Measurements from ENCODE around the gene PIP4P1.
"Not testable (repeated sequence)": the region's sequence is repeated elsewhere in the genome, so short reads cannot be mapped to it uniquely, and the experiment has no call there.

The PIP4P1 gene

GRCh38 chr14:20461225-20462141 is at the start of gene PIP4P1:
Gene PIP4P1, minus strand, starts transcription at chr14:20461434. Its CDS starts 109 bp downstream, at chr14:20461325.
- peak; percentile 93 to 97 for DNase-seq (ENCODE audit: low read depth in 1 of 2, low spot score in 1 of 2)

DNA sequence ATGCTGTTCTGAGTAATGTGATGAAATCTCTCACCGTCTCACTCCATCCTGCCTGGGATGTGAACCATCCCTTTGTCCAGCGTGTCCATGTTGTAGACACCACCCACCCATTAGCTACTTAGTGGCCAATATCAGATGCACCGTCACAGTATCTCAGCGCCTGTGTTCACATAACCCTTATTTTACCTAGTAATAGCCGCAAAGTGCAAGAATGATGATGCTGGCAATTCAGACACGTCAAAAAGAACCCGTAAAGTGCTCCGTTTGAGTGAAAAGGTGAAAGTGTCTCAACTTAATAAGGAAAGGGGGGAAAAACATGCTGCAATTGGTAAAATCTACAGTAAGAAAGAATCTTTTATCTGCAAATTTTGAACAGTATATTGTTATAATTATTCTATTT is 47.1 kb upstream of the PIP4P1 start:
- DNase-seq (ENCODE audit: low read depth in 1 of 2, low spot score in 1 of 2) = no peak

- DNase-seq (ENCODE audit: low read depth in 1 of 2, low spot score in 1 of 2) = not testable (repeated sequence)
Measured at GRCh38 chr14:20507537-20507936, 46.3 kb upstream of the PIP4P1 start.

DNA sequence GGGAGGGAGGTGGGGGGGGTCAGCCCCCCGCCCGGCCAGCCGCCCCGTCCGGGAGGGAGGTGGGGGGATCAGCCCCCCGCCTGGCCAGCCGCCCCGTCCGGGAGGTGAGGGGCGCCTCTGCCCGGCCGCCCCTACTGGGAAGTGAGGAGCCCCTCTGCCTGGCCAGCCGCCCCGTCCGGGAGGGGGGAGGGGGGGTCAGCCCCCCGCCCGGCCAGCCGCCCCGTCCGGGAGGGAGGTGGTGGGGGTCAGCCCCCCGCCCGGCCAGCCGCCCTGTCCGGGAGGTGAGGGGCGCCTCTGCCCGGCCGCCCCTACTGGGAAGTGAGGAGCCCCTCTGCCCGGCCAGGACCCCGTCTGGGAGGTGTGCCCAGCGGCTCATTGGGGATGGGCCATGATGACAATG is 45.5 kb upstream of the PIP4P1 start:
- not testable (repeated sequence) for DNase-seq (ENCODE audit: low read depth in 1 of 2, low spot score in 1 of 2)

DNA sequence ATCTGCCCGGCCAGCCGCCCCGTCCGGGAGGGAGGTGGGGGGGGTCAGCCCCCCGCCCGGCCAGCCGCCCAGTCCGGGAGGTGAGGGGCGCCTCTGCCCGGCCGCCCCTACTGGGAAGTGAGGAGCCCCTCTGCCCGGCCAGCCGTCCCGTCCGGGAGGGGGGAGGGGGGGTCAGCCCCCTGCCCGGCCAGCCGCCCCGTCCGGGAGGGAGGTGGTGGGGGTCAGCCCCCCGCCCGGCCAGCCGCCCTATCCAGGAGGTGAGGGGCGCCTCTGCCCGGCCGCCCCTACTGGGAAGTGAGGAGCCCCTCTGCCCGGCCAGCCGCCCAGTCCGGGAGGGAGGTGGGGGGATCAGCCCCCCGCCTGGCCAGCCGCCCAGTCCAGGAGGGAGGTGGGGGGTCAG is 45.0 kb upstream of the PIP4P1 start:
- DNase-seq (ENCODE audit: low read depth in 1 of 2, low spot score in 1 of 2) = not testable (repeated sequence)

DNA sequence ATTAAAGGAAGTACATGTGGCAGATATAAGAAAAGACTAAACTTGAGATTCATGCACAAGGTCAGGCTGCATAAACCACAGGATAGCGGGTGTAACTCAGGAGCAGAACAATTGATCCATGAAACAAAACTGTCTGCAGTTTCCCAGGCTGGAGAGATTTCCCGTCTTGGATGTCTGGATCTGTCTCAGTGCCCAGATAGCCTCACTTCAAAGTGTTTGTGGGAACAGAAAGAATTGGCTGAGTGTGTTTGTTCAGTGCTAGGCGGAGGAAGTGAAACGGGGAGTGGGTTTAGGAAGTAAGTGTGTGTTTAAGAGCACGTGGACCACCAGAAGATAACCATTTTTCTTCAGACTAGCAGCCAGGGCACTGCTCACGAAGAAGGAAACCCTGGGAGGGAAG is 42.7 kb upstream of the PIP4P1 start:
- DNase-seq (ENCODE audit: low read depth in 1 of 2, low spot score in 1 of 2) = no peak

DNA sequence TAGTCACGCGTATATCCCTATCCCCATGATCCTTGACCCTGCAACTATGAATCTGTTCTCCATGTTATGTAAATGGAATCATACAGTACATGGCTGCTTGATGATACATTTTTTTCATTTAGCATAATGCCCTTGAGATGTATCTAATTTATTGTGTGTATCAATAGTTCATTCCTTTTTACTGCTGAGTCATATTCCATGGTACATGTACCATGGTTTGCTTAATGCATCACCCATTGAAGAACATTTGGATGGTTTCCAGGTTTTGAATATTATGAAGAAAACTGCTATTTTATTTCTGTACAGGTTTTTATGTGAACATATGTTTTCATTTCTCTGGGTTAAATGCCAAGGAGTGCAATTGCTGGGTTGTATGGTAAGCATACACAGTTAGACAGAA is 40.1 kb upstream of the PIP4P1 start:
- DNase-seq (ENCODE audit: low read depth in 1 of 2, low spot score in 1 of 2) = no peak

- no peak for DNase-seq (ENCODE audit: low read depth in 1 of 2, low spot score in 1 of 2)
Measured at GRCh38 chr14:20499881-20500280, 38.6 kb upstream of the PIP4P1 start.

DNA sequence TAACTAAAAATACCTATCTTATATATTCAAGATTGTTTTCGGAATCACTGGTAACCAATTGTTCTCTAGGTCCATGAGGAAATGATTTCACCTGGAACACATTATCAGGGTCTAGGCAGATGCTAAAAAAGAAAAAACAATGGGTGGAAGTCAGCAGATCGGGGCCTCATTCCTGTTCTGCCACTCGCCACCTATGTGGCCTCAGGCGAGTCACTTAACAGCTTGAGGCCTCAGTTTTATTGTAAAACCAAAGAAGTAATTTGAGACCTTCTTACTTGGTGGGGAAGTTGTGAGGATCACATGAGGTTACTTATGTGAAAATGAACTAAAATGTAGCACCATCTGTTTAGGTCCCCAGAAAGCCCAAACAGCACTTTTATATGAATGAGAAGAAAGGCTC is 37.9 kb upstream of the PIP4P1 start:
- no peak for DNase-seq (ENCODE audit: low read depth in 1 of 2, low spot score in 1 of 2)

- no peak for DNase-seq (ENCODE audit: low read depth in 1 of 2, low spot score in 1 of 2)
Measured at GRCh38 chr14:20498622-20499021, 37.4 kb upstream of the PIP4P1 start.

DNA sequence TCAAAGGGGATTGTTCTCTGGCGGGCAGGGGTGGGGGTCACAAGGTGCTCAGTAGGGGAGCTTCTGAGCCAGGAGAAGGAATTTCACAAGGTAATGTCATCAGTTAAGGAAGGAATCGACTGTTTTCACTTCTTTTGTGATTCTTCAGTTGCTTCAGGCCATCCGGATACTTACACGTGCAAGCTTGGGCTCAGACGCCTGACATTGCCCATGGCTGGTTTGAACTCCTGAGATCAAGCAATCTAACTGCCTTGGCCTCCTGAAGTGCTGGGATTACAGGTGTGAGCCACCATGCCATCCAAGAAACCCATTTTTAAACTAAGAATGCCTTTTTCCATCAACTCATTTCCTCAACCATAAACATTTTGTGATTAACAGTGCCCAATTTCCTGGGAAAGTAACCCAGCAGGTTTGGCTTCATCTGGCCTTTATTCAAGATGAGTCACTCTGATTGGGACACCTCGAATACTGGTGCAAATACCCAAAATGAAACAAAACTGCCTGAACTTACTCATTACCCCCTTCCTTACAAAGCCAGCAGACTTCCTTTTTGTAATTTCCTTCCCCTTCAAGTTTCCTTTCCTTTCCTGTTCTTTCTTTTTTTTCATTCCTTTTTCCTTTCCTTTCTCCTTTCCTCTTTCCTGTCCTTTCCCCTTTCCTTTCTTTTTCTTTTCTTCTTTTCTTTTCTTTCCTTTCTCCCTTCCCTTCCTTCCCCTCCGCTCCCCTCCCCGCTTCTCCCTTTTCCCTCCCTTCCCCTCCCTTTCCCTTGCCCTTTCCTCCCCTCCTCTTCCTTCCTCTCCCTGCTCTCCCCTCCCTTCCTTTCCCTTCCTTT is 33.9 kb upstream of the PIP4P1 start:
- no peak for DNase-seq (ENCODE audit: low read depth in 1 of 2, low spot score in 1 of 2)

- DNase-seq (ENCODE audit: low read depth in 1 of 2, low spot score in 1 of 2) = no peak
Measured at GRCh38 chr14:20493634-20494033, 32.4 kb upstream of the PIP4P1 start.

- no peak for DNase-seq (ENCODE audit: low read depth in 1 of 2, low spot score in 1 of 2)
Measured at GRCh38 chr14:20492486-20492885, 31.3 kb upstream of the PIP4P1 start.

DNA sequence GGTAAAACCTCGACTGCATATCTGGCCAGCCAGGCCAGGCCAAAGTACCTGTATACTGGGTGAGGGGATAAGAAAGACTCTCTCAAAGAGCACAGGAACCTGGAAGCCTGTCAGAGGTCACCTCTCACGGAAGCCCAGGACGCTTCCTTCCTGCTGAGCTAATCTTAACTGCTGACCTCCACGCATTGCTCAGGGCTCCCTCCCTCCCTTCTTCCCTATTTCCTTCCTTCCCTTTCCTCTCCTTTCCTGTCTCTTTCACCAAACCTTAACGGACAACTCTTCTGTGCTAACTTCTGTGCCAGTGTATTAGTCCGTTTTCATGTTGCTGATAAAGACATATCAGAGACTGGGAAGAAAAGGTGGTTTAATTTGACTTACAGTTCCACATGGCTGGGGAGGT is 29.3 kb upstream of the PIP4P1 start:
- DNase-seq (ENCODE audit: low read depth in 1 of 2, low spot score in 1 of 2) = no peak

- no peak for DNase-seq (ENCODE audit: low read depth in 1 of 2, low spot score in 1 of 2)
Measured at GRCh38 chr14:20489093-20489994, 28.1 kb upstream of the PIP4P1 start.

- no peak for DNase-seq (ENCODE audit: low read depth in 1 of 2, low spot score in 1 of 2)
Measured at GRCh38 chr14:20487396-20487725, 26.1 kb upstream of the PIP4P1 start.

GRCh38 chr14:20486684-20487395 is 25.6 kb upstream of the PIP4P1 start:
- DNase-seq (ENCODE audit: low read depth in 1 of 2, low spot score in 1 of 2) = no peak

DNA sequence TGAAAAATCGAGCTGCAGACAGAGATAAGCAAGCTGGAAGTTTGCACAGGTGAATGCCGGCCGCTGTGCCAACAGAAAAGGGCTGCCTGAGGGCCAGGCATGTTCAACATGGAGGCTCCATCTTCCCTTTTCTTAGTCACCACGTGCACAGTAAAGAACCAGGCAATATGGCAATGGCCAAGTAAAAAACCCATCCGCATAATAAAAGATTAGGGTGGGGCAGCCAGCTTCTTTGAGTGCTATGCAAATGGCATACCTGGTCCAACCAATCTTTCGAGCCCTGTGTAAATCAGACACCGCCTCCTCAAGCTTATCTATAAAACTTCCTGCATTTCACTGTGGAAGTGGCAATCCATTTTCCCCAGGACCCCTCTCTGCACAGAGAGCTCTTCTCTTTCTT is 24.7 kb upstream of the PIP4P1 start:
- no peak for DNase-seq (ENCODE audit: low read depth in 1 of 2, low spot score in 1 of 2)

- no peak for DNase-seq (ENCODE audit: low read depth in 1 of 2, low spot score in 1 of 2)
Measured at GRCh38 chr14:20482382-20482781, 21.1 kb upstream of the PIP4P1 start.

- no peak for DNase-seq (ENCODE audit: low read depth in 1 of 2, low spot score in 1 of 2)
Measured at GRCh38 chr14:20478894-20479293, 17.7 kb upstream of the PIP4P1 start.

Data from stimulated activated CD4-positive, alpha-beta T cell treated with anti-CD3 and anti-CD28 coated beads, Interleukin-15, amount 100 ng/mL, for 1 hour (primary cell).